ENCODE measurements around the gene PRMT1.
"Not testable (repeated sequence)": the region's sequence is repeated elsewhere in the genome, so short reads cannot be mapped to it uniquely, and the experiment has no call there.

GRCh38 chr19:49633273-49633672, 43.8 kb upstream of the PRMT1 start:
- not testable (repeated sequence) for TF ChIP-seq SP1 (CRISPR knock-in tag; IDR thresholded peaks at IDR 0.05); NR2C2 (CRISPR knock-in tag; IDR thresholded peaks at IDR 0.05); NR2C2 (tag; IDR thresholded peaks at IDR 0.05); ZC3H8 (IDR thresholded peaks at IDR 0.05); NR3C1 (CRISPR knock-in tag; IDR thresholded peaks at IDR 0.05); NFRKB (IDR thresholded peaks at IDR 0.05; ENCODE audit: low read depth); ZNF143 (CRISPR knock-in tag; IDR thresholded peaks at IDR 0.05); CTCF (IDR thresholded peaks at IDR 0.05 in 2 of 3, conservative IDR thresholded peaks at IDR 0.05 in 1 of 3; ENCODE audit: insufficient read depth in 2 of 3, low read depth in 1 of 3, low read length in 3 of 3); NFXL1 (CRISPR knock-in tag; IDR thresholded peaks at IDR 0.05); TGIF2 (CRISPR knock-in tag; IDR thresholded peaks at IDR 0.05); E2F6 (IDR thresholded peaks at IDR 0.05; ENCODE audit: borderline replicate concordance in 1 of 2, extremely low read depth in 1 of 2, insufficient read depth in 1 of 2, insufficient read length in 1 of 2, low read depth in 1 of 2, low read length in 1 of 2, poor library complexity in 1 of 2, severe bottlenecking in 1 of 2); DNMT1 (IDR thresholded peaks at IDR 0.05); POLR2A (conservative IDR thresholded peaks at IDR 0.05)
- TF ChIP-seq, protein P1, sequence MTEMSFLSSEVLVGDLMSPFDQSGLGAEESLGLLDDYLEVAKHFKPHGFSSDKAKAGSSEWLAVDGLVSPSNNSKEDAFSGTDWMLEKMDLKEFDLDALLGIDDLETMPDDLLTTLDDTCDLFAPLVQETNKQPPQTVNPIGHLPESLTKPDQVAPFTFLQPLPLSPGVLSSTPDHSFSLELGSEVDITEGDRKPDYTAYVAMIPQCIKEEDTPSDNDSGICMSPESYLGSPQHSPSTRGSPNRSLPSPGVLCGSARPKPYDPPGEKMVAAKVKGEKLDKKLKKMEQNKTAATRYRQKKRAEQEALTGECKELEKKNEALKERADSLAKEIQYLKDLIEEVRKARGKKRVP (CRISPR knock-in tag; IDR thresholded peaks at IDR 0.05), result not testable (repeated sequence)
- TF ChIP-seq, protein P2, sequence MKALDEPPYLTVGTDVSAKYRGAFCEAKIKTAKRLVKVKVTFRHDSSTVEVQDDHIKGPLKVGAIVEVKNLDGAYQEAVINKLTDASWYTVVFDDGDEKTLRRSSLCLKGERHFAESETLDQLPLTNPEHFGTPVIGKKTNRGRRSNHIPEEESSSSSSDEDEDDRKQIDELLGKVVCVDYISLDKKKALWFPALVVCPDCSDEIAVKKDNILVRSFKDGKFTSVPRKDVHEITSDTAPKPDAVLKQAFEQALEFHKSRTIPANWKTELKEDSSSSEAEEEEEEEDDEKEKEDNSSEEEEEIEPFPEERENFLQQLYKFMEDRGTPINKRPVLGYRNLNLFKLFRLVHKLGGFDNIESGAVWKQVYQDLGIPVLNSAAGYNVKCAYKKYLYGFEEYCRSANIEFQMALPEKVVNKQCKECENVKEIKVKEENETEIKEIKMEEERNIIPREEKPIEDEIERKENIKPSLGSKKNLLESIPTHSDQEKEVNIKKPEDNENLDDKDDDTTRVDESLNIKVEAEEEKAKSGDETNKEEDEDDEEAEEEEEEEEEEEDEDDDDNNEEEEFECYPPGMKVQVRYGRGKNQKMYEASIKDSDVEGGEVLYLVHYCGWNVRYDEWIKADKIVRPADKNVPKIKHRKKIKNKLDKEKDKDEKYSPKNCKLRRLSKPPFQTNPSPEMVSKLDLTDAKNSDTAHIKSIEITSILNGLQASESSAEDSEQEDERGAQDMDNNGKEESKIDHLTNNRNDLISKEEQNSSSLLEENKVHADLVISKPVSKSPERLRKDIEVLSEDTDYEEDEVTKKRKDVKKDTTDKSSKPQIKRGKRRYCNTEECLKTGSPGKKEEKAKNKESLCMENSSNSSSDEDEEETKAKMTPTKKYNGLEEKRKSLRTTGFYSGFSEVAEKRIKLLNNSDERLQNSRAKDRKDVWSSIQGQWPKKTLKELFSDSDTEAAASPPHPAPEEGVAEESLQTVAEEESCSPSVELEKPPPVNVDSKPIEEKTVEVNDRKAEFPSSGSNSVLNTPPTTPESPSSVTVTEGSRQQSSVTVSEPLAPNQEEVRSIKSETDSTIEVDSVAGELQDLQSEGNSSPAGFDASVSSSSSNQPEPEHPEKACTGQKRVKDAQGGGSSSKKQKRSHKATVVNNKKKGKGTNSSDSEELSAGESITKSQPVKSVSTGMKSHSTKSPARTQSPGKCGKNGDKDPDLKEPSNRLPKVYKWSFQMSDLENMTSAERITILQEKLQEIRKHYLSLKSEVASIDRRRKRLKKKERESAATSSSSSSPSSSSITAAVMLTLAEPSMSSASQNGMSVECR (CRISPR knock-in tag; IDR thresholded peaks at IDR 0.05), result not testable (repeated sequence)
